SK-N-MC (cell line): ENCODE measurements around the gene PLIN5.
"Not testable (repeated sequence)": the region's sequence is repeated elsewhere in the genome, so short reads cannot be mapped to it uniquely, and the experiment has no call there.

ENCODE experiments used
- DNase-seq: peaks from one replicate; pipeline ENCODE4 v3.0.0-alpha.2; 2011; ENCODE audit warnings: low read depth, low spot score
- H3K27ac ChIP-seq: fragments of 200-600 bp; sonication (generic); 2 replicates; pipeline ENCODE4 v1.5.1; 2016; ENCODE audit warnings: mixed run types
- H3K36me3 ChIP-seq: fragments of 200-600 bp; sonication (generic); 2 replicates; pipeline ENCODE4 v1.6.1; 2017; ENCODE audit warnings: antibody characterized with exemption, low read length, mixed read lengths; ENCODE audit not compliant: insufficient read depth
- H3K4me3 ChIP-seq: fragments of 200-600 bp; sonication (generic); 2 replicates; pipeline ENCODE4 v1.5.1; 2016
- H3K9ac ChIP-seq: fragments of 200-600 bp; sonication (generic); 2 replicates; pipeline ENCODE4 v1.8.0; 2017; ENCODE audit warnings: mixed run types, mixed read lengths; ENCODE audit not compliant: insufficient read length
- H3K9me3 ChIP-seq: fragments of 200-600 bp; sonication (generic); 2 replicates; pipeline ENCODE4 v1.6.1; 2017; ENCODE audit warnings: low read depth, mild to moderate bottlenecking, antibody characterized with exemption, low read length, moderate library complexity, mixed read lengths
- EZH2 ChIP-seq: fragments of 200-600 bp; sonication (generic); IDR thresholded peaks from one replicate; pipeline ENCODE4 v1.6.1; 2017; ENCODE audit warnings: antibody characterized with exemption
- FOXP2 ChIP-seq: optimal IDR thresholded peaks from 2 replicates; pipeline ENCODE3; 2011; ENCODE audit warnings: mild to moderate bottlenecking, moderate library complexity; ENCODE audit not compliant: insufficient read depth; ENCODE audit errors: extremely low read length, control extremely low read depth
- POLR2AphosphoS5 ChIP-seq: IDR thresholded peaks from 2 replicates; pipeline ENCODE4 v1.6.1; 2012; ENCODE audit warnings: mild to moderate bottlenecking, low read depth, low read length, borderline replicate concordance

The PLIN5 gene

GRCh38 chr19:4548238-4548584, 13.2 kb upstream of the PLIN5 start:
- no peak for DNase-seq

GRCh38 chr19:4547303-4548237, 12.5 kb upstream of the PLIN5 start:
- TF ChIP-seq EZH2 = no peak
- no peak for TF ChIP-seq FOXP2
- TF ChIP-seq POLR2AphosphoS5 = no peak
- DNase-seq = no peak
- Histone ChIP-seq H3K9me3 (no peaks in the 10 kb centered on the region), H3K9ac (no peak overlapping the region), H3K27ac (no peak overlapping the region), H3K36me3 (no peaks in the 10 kb centered on the region), H3K4me3 (no peak overlapping the region)

More at GRCh38 chr19:4548238-4548584, 13.2 kb upstream of the PLIN5 start:
- no peaks in the 10 kb centered on the region for H3K36me3 ChIP-seq
- H3K9ac ChIP-seq = no peak overlapping the region
- no peaks in the 10 kb centered on the region for H3K9me3 ChIP-seq
- H3K4me3 ChIP-seq = no peak overlapping the region
- no peak overlapping the region for H3K27ac ChIP-seq
- TF ChIP-seq FOXP2 = no peak
- TF ChIP-seq POLR2AphosphoS5 = no peak

GRCh38 chr19:4543842-4544647, 9.0 kb upstream of the PLIN5 start:
- H3K4me3 ChIP-seq = no peak overlapping the region
- no peak overlapping the region for H3K27ac ChIP-seq
- DNase-seq = no peak
- no peaks in the 10 kb centered on the region for H3K36me3 ChIP-seq
- no peaks in the 10 kb centered on the region for H3K9me3 ChIP-seq
- H3K9ac ChIP-seq = no peak overlapping the region
- TF ChIP-seq EZH2 (no peak), POLR2AphosphoS5 (no peak), FOXP2 (no peak)

- TF ChIP-seq EZH2 = no peak
- no peak for TF ChIP-seq POLR2AphosphoS5
- no peak for TF ChIP-seq FOXP2
These were observed 8.1 kb upstream of the PLIN5 start for GRCh38 chr19:4542896-4543841.

GRCh38 chr19:4541806-4542145, 6.8 kb upstream of the PLIN5 start:
- H3K9me3 ChIP-seq, H3K4me3 ChIP-seq, H3K36me3 ChIP-seq, H3K27ac ChIP-seq, H3K9ac ChIP-seq, DNase-seq: not testable (repeated sequence)

More at GRCh38 chr19:4542896-4543841, 8.1 kb upstream of the PLIN5 start:
- Histone ChIP-seq H3K9ac (no peak overlapping the region), H3K27ac (no peak overlapping the region), H3K4me3 (no peak overlapping the region), H3K36me3 (no peaks in the 10 kb centered on the region), H3K9me3 (no peaks in the 10 kb centered on the region)
- DNase-seq = no peak

- DNase-seq = no peak
- no peaks in the 10 kb centered on the region for H3K36me3 ChIP-seq
- H3K4me3 ChIP-seq = no peak overlapping the region
- no peak overlapping the region for H3K27ac ChIP-seq
- TF ChIP-seq POLR2AphosphoS5 = no peak
- TF ChIP-seq EZH2 = no peak
- no peak for TF ChIP-seq FOXP2
- no peaks in the 10 kb centered on the region for H3K9me3 ChIP-seq
- no peak overlapping the region for H3K9ac ChIP-seq
These were observed 6.2 kb upstream of the PLIN5 start for GRCh38 chr19:4541114-4541805.

GRCh38 chr19:4539693-4540581, 4.9 kb upstream of the PLIN5 start, which contains the start of gene LRG1:
TSS of gene LRG1 (minus strand) at chr19:4540036. CDS start at chr19:4540013, 23 bp downstream.
- no peak within 1 kb of the TSS for H3K9ac ChIP-seq

More at GRCh38 chr19:4539693-4540581, 4.9 kb upstream of the PLIN5 start, which contains the start of gene LRG1:
- no peak for DNase-seq
- H3K4me3 ChIP-seq = no peak within 1 kb of the TSS
- no peaks in the 10 kb centered on the region for H3K36me3 ChIP-seq
- TF ChIP-seq EZH2 (no peak), POLR2AphosphoS5 (no peak), FOXP2 (no peak)
- H3K9me3 ChIP-seq = no peaks in the 10 kb centered on the region
- no peak within 1 kb of the TSS for H3K27ac ChIP-seq
